Muscle layer of colon (tissue), 2 donors: Measurements from ENCODE around the gene ICAM2.

Source experiments
- H3K27ac ChIP-seq: one replicate; pipeline ENCODE4 v1.7.0; 2013; ENCODE audit warnings: low read depth, mild to moderate bottlenecking, low read length, moderate library complexity
- H3K27me3 ChIP-seq, 2 donors: one replicate each; pipeline ENCODE4 v1.7.0; 2013; ENCODE audit warnings: low read length in 2 of 2, mild to moderate bottlenecking in 2 of 2; ENCODE audit not compliant: insufficient read depth in 2 of 2, control insufficient read depth in 1 of 2
- H3K36me3 ChIP-seq: one replicate; pipeline ENCODE4 v1.7.0; 2013; ENCODE audit warnings: mild to moderate bottlenecking, low read length; ENCODE audit not compliant: insufficient read depth
- H3K4me1 ChIP-seq: one replicate; pipeline ENCODE4 v1.7.0; 2013; ENCODE audit warnings: mild to moderate bottlenecking, low read length; ENCODE audit not compliant: insufficient read depth
- H3K4me3 ChIP-seq, 2 donors: one replicate each; pipeline ENCODE4 v1.7.0; 2013; ENCODE audit warnings: low read length in 2 of 2, low read depth in 1 of 2, mild to moderate bottlenecking in 1 of 2, moderate library complexity in 1 of 2
- H3K9ac ChIP-seq: one replicate; pipeline ENCODE4 v1.7.0; 2013; ENCODE audit warnings: low read length
- H3K9me3 ChIP-seq: one replicate; pipeline ENCODE4 v1.7.0; 2013; ENCODE audit warnings: mild to moderate bottlenecking, low read length
- donor health status: abdominal sarcoma.
- donor health status: Adenocarcinoma of cecum.

The ICAM2 gene

DNA sequence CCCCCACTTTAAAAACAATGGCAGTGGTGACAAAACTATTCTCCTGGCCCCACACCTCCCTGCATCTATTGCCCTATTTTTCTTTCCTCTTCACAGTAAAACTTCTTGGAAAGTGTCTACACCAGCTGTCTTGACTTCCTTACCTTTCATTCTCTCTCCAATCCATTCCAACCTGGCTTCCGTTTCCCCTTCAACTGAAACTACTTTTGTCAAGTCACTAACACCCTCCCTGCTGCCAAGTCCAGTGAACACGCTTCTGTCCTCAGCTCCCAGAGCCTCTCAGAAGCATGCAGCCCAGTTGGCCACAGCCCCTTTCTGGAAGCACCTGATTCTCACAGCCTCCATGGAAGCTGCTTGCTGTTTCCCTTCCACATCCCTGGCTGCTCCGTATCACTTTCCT, 43.7 kb downstream of the ICAM2 start:
- no peaks in the 10 kb centered on the region for H3K36me3 ChIP-seq
- no peaks in the 10 kb centered on the region for H3K27me3 ChIP-seq
- no peak overlapping the region for H3K4me3 ChIP-seq
- H3K27ac ChIP-seq: no peak overlapping the region
- H3K9me3 ChIP-seq: no peaks in the 10 kb centered on the region
- no peak overlapping the region for H3K9ac ChIP-seq
- peaks cover 8% of the 10 kb centered on the region for H3K4me1 ChIP-seq

DNA sequence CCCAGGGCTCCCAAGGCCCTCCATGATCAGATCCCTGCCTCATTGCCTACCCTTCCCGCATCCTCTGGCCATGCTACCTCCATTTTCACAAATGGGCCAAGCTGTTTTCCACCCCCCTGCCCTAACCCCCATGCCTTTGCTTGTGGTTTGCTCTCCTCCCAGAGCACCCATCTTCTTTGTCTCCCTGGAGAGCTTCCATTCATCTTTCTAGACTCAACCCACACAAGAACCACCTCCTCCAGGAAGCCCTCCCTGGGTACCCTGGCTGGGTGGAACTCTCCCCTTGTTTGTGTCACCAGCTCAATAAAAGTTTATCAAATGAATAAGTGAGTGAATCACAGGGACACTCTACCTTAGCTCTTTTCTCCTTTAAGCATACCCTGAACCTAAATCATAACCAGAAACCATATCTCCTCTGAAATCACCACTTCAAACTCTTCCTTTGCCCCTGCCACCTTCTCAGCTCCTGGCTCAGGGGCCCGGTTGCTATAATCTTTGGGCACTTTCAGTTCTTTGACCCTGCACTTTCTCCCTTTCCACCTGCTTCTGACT, 44.8 kb downstream of the ICAM2 start:
- Histone ChIP-seq H3K36me3 (no peaks in the 10 kb centered on the region), H3K27me3 (no peaks in the 10 kb centered on the region), H3K4me3 (no peak overlapping the region), H3K9ac (no peak overlapping the region), H3K9me3 (no peaks in the 10 kb centered on the region), H3K4me1 (peaks cover 6% of the 10 kb centered on the region), H3K27ac (no peak overlapping the region)

DNA sequence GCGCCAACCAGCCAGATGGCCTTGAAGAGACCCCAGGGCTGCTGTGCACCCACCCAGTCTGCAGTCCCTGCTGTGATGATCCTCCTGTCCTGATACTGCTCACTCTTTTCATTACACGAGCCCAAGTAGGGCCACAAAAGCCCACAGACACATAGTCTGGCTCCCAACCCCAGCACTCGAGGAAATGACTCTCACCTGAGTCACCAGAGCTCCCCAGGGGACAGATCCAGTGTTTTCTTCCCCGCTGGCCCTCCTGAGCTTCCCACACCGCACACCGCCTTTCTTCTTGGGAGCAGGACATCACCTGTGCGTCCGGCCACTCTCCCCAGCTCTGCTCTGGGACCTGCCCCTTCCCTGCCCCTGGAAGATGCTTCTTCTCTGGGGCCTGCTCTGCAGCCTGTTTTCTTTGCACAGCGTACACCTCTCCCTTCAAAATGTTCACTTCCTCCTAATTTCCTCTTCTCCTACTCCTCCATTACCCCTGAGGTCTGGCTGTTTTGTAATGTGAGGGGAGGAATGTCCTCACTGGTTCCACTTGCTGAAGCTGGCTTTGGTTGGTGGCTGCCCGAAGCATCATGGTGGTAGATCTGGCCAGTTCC, 45.7 kb downstream of the ICAM2 start:
- H3K4me1 ChIP-seq: no peaks in the 10 kb centered on the region
- no peaks in the 10 kb centered on the region for H3K36me3 ChIP-seq

DNA sequence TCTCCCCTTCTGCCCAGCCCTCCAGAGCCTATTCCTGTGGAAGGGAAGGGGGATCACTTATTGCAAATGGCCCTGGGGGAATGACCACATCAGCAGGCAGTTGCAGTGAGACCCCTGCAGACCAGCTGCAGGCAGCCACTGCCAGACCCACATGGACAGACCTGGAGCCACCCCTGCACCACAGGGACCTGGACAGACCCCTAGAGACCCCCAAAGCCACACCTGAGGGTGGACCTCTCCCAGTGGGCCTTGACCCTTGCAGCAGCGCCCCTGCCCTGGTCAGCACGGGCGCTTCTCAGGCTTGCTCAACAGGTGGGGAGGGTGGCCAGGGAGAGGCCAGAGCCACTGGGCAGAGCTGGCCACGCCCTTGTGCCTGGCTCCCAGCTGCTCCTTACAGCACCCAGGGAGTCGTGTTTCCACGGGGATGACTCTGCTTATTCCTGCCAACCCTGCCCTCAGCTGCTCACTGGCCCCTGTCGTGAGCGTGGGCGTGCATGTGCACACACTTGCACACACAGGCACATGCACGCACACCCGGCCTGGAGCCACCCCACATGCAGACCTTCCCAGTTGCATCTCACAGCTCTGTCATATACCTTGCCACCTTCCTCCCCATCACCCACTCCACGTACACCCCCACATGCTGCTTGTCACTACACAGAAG, 46.4 kb downstream of the ICAM2 start:
- H3K27ac ChIP-seq: no peak overlapping the region
- no peak overlapping the region for H3K4me3 ChIP-seq
- H3K4me1 ChIP-seq: no peaks in the 10 kb centered on the region
- H3K36me3 ChIP-seq: no peaks in the 10 kb centered on the region
- no peaks in the 10 kb centered on the region for H3K27me3 ChIP-seq
- H3K9me3 ChIP-seq: no peaks in the 10 kb centered on the region
- H3K9ac ChIP-seq: no peak overlapping the region

More for the DNA sequence above, 45.7 kb downstream of the ICAM2 start:
- H3K27me3 ChIP-seq: no peaks in the 10 kb centered on the region
- H3K4me3 ChIP-seq: no peak overlapping the region
- H3K27ac ChIP-seq: no peak overlapping the region
- no peaks in the 10 kb centered on the region for H3K9me3 ChIP-seq
- H3K9ac ChIP-seq: no peak overlapping the region

DNA sequence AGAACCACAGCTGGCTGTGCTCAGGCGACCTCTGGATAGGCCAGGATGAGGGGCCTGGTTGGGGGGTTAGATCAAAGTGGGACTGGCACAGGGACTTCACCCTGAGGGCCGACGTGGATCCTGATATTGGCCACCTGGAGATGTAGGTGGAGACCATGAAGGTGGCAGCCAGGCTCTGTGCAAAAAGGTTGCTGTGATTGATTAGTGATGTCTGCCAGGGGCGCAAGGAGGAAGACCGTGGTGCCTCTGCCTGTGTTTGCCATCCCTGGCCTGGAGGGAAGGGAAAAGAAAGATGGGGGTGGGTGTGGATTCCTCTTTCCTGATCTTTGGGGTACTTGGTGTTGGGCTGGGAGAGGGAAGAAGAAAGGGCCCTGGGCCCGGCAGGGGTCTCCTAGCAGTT, 47.2 kb downstream of the ICAM2 start:
- Histone ChIP-seq H3K27me3 (no peaks in the 10 kb centered on the region), H3K9me3 (no peaks in the 10 kb centered on the region), H3K27ac (no peak overlapping the region), H3K9ac (no peak overlapping the region), H3K4me3 (no peak overlapping the region), H3K4me1 (no peaks in the 10 kb centered on the region), H3K36me3 (no peaks in the 10 kb centered on the region)

DNA sequence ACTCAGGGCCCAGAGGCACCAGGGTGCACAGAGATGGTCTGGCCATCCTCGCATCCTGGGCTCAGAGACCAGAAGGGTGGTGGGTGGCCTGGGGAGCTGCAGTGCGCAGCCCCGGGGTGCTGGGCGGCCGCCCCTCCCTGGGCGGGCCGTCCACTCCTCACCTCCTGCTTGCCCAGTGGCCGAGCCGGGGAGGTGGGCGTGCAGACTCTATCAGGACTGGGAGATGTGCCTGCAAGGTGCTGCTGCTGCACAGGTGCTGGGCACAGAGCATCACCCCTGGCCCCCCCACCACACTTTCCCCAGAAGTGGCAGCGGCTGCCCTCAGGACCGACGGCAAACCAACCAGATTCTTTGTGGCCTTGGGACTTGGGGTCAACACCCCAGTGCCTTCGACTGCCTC, 47.6 kb downstream of the ICAM2 start, which contains the start of gene SCN4A:
Gene SCN4A, minus strand, starts transcription at position 123 of the 400 bp plus-strand sequence. Its CDS starts 77 bp downstream, at position 46.
- Histone ChIP-seq H3K4me3 (no peak within 1 kb of the TSS), H3K27me3 (no peaks in the 10 kb centered on the region), H3K27ac (no peak within 1 kb of the TSS), H3K36me3 (no peaks in the 10 kb centered on the region), H3K4me1 (no peaks in the 10 kb centered on the region), H3K9ac (no peak within 1 kb of the TSS), H3K9me3 (no peaks in the 10 kb centered on the region)

DNA sequence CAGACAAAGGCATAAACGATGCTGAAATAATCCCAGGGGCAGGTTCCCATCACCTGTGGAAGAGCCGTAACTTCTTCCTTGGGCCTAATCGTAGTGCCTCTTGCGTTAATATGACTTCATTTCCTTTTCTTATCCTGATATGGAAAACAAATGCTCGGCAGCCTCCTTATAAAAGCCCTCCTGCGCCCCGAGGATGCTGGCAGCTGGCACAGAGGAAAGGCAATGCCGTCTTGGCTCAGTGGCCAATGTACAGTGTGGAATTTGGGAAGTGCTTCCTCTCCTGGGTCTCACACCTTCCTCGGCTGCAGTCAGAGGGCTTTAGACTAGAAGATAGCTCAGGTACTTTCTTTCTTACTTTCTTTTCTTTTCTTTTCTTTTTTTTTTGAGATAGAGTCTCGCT, 51.2 kb downstream of the ICAM2 start:
- Histone ChIP-seq H3K9me3 (no peaks in the 10 kb centered on the region), H3K9ac (no peak overlapping the region), H3K4me1 (no peaks in the 10 kb centered on the region), H3K27ac (no peak overlapping the region), H3K36me3 (no peaks in the 10 kb centered on the region), H3K27me3 (no peaks in the 10 kb centered on the region), H3K4me3 (no peak overlapping the region)

DNA sequence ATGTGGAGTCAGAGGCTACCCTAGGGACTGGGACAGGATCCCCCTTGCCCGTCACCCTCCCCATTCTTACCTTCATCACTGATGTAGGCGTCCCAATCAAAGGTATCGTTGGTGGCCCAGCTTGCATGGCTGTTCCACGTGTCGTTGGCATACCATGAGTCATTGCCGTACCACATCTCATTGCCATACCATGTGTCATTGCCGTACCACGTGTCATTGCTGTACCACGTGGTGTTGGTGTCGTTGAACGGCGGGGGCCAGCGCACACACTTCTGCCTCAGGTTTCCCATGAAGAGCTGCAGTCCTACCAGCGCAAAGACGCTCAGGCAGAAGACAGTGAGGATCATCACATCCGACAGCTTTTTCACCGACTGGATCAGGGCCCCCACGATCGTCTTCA, 52.5 kb downstream of the ICAM2 start:
- Histone ChIP-seq H3K9ac (no peak overlapping the region), H3K4me3 (no peak overlapping the region), H3K4me1 (no peaks in the 10 kb centered on the region), H3K36me3 (no peaks in the 10 kb centered on the region), H3K27ac (no peak overlapping the region), H3K9me3 (no peaks in the 10 kb centered on the region), H3K27me3 (no peaks in the 10 kb centered on the region)

DNA sequence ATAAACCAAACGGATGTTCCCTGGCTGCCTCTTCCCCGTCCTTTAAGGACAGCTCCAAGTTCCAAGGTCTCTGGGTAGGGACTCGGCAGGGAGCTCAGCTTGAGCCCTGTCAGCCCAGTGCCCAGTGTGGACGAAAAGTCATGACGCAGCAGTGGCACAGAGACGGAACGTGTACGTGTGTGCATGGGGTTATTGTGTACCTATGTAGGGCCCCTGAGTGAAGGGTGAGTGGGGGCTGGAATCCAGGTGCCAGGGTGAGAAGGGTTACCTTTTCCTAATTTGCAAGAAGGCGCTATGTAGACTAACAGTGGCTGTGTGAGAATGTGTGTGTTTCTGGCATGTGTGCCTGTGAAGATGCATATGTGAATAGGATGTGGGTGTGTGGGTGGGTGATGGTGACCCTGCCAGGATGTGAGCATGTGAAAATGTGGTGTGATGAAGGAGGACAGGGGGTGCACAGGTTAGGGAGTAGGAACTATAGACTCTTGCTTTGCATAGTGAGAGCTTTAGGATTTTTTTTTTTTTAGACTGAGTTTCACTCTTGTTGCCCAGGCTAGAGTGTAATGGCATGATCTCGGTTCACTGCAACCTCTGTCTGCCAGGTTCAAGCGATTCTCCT, 53.7 kb downstream of the ICAM2 start:
- no peaks in the 10 kb centered on the region for H3K4me1 ChIP-seq
- no peak overlapping the region for H3K9ac ChIP-seq
- H3K9me3 ChIP-seq: no peaks in the 10 kb centered on the region
- H3K36me3 ChIP-seq: no peaks in the 10 kb centered on the region
- H3K27me3 ChIP-seq: no peaks in the 10 kb centered on the region
- no peak overlapping the region for H3K27ac ChIP-seq
- no peak overlapping the region for H3K4me3 ChIP-seq

DNA sequence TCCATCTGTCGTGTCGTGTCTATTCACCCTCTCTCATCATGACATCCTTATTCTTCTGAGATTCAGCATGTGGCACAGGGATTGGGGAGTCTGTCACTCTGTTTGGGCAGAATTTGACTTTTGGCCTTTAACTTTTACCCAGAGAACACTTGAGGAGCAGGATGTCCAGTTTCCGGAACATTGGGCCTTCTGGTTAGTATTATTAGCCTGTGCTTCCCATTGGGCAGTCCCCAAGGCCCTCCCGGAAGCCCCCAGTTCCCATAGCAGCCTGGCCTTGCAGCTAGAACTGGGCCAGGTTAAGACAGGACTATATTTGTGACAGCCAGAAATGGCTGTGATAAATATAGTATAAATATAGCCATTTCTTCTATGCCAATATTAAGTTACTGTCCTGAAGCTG, 57.3 kb downstream of the ICAM2 start:
- no peak overlapping the region for H3K27ac ChIP-seq
- H3K36me3 ChIP-seq: no peaks in the 10 kb centered on the region
- no peaks in the 10 kb centered on the region for H3K9me3 ChIP-seq
- H3K4me3 ChIP-seq: no peak overlapping the region
- no peaks in the 10 kb centered on the region for H3K4me1 ChIP-seq
- no peak overlapping the region for H3K9ac ChIP-seq
- no peaks in the 10 kb centered on the region for H3K27me3 ChIP-seq

DNA sequence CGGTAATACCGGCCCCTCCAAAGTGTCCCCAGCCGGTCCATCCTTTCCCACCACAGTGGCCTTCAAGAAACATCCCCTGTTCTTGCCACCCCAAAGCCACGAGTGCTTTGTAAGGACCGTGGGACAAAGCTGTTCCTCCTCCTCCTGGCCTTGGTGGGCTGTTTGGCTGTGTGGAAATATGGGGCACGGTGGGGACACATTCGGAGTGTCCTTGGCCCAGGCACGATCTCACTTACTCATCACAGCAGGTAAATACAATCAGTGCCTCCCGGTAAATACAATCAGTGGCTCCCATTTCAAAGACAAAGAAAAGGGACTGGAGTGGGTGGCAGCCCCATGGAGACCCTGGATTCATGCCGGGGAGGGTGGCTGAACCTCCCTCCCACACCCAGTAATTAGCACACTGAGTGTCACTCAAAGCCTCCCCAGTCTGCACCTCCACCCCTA, 58.1 kb downstream of the ICAM2 start:
- Histone ChIP-seq H3K36me3 (no peaks in the 10 kb centered on the region), H3K4me3 (no peak overlapping the region), H3K4me1 (no peaks in the 10 kb centered on the region), H3K9me3 (no peaks in the 10 kb centered on the region), H3K9ac (no peak overlapping the region), H3K27ac (no peak overlapping the region), H3K27me3 (no peaks in the 10 kb centered on the region)
